GM04503 (cell line): Measurements from ENCODE around the gene RUNX2.

ENCODE experiments used
- DNase-seq: peaks from one replicate; pipeline ENCODE4 v3.0.0-alpha.2; 2012; ENCODE audit warnings: low read depth

Gene RUNX2

DNA sequence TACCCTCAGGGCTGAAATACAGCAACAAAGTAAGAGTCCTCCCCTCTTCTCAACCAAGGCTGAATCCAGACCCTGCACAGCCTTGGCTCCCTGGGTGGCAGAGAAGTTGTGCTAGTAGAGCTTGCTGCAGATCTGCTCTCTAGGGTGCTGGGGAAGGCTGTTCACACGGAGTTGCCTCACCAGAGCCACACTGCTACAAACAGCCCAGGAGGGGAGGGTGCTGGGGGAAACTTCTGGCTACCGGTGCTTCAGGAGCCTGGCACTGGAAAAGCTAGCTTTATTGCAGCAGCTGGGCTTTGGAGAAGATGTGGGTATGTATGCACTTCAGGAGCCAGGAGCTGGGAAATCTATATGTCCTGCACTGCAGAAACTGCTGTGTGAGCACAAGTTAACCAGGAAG is 87.2 kb downstream of the RUNX2 start:
- DNase-seq = no peak

DNA sequence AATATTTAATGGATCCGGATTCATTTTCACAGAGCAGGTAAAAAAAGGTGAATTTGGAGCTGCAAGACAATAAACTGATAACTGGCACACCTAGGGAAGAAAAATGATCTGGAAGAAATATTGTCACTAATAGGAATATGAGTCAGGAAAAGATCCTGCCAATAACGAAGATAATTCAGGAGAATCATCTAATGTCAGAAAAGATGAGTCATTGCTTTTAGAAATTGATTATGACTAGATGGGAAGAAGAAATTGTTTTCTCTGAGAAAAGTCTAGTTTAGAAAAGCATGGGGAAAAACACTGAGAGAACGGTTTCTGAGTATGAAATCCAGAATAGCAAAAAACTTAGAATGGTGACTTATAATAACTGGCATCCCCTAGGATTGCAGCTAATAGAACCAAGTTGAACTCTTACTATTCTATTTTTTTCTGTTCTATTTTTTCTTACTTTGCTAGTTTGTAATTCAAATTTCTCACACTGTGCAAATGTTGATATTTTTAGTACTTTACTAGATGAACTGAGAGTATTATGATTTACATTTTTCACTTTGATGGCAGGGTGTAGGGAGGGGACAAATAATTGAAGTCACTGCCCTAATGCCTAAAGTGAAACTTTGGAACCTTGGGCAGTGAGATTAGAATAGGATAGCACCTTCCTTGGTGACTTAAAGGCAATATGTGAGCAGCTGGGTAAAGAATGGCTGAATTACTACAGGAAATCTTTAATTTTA is 87.8 kb downstream of the RUNX2 start:
- DNase-seq = no peak

DNA sequence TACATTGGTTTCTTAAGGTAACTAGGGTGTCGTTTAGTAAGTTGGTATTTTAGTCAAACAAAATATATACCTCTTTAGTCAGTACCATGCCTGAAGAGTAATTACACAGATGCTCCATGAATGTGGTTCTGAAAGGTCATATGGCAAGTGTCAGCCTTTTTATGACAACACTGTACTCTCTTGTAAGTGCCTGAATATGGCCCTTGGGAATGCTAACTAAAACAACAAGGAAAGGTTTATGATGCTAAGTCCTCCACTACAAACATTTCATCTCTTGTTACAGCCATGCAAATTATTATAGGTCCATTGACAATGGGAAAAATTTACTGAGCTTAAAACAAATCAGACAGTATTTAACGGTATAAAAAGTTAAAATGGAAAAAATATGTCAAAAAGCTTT is 88.6 kb downstream of the RUNX2 start:
- no peak for DNase-seq

DNA sequence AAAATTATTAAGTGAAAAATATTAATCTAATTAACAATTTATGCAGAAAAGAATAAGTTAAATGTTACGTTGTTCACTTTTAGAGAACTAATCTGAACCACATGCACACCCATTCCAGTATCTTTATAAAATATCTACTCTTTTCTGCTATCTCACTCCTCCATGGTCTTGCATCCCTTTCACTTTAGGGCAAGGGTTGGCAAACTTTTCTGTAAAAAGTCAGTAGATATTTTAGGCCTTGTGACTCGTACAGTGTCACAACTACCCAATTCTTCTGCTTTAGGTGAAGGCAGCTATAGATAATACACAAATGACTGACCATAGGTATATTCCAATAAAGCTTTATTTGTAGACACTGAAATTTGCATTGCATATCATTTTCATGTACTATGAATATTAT is 89.3 kb downstream of the RUNX2 start:
- no peak for DNase-seq

DNA sequence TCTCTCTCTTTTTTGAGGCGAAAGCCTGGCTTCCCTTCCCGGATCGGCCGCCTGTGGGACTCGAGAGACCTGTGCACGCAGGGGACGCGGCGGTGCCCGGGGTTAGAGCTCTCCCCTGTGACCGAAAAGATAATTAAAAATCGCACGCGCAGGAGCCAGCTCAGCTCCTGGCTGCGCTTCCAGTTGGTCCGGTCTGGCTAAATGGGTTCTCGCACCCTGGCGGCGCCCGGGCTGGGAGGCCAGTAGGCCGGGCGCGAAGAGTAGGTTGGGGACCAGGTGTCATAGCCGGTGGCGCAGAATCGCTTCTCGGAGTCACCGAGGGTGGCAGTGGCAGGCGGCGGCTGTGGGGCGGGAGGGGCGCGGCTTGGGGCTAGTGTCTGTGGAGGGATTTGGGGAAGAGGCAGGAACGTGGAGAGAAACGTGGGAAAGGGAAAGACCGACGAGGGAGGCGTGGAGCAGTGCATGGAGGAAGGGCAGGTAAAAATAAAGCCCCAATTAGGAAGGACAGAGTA is 91.5 kb downstream of the RUNX2 start:
- no peak for DNase-seq

DNA sequence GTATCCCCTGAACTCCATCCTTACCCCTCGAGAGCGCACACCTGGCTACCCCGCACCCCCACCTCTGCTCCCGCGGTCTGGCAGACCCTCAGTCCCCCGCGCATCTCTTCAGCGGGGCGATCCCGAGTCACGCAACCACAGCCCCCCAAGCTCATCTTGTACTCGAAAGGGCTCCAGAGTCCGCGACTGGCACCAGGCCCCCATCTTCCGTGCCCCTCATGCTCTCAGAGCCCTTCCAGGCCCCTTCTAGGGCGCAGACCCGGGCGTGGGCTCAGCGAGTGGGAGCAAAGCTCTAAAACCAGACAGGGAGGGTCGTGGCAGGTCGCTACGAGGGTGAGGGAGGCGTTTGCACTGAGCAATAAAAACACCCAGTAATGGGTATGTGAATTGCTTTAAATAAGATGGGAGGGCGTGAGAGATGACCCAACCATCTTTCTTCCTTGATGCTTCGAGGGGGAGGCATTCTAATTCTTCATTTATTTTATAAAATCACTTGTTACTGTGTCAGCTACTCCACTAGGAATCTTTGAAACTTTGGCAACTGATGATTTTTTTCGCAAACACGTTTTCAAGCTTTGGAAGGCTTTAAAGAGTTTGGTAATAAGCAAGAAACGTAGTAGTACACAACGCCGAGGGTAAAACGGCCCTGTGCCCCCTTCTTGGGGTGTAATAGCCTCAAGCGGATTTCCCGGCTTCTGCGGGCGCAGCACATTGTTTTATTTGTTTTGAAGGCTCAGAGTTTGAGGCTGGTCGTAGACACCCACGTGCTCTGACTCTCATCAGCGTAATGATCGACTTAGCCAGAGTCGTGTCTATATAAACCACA is 92.2 kb downstream of the RUNX2 start:
- DNase-seq = no peak

DNA sequence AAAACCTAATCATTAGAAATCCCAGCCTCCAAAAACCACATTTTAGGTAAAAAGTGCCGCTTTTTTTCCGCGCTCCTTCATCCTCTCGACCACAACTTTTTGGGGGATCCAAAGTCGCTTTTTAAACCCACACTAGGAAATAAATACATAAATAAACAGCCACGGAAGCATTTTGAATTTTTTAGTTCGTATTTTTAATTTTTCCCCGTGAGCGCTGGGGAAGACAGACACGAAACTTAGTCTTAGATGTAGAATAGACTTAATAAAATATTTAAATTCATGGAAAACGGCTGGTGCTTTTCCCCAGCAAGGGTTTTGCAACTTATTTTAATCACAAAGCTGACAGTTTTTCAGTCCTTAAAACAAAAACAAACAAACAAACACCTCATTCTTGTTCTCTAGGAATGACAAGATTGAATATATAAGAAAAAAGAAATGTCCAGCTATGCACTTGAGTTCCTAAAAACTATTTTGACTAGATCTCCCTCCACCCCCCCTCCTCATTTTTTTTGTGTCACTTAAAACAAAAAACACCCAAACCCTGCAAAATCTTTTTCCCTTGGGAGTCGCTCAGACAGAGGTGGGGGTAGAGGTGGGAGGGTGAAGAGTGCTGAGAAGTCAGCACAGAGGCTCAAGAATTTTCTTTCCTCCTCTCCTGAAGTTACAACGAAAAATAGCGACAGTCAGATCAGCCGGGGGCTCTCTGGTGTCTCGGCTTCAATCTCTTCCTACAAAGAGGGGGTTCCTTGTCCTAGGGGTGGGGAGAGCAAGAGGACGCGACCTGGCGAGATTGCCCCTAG is 93.0 kb downstream of the RUNX2 start:
- no peak for DNase-seq

DNA sequence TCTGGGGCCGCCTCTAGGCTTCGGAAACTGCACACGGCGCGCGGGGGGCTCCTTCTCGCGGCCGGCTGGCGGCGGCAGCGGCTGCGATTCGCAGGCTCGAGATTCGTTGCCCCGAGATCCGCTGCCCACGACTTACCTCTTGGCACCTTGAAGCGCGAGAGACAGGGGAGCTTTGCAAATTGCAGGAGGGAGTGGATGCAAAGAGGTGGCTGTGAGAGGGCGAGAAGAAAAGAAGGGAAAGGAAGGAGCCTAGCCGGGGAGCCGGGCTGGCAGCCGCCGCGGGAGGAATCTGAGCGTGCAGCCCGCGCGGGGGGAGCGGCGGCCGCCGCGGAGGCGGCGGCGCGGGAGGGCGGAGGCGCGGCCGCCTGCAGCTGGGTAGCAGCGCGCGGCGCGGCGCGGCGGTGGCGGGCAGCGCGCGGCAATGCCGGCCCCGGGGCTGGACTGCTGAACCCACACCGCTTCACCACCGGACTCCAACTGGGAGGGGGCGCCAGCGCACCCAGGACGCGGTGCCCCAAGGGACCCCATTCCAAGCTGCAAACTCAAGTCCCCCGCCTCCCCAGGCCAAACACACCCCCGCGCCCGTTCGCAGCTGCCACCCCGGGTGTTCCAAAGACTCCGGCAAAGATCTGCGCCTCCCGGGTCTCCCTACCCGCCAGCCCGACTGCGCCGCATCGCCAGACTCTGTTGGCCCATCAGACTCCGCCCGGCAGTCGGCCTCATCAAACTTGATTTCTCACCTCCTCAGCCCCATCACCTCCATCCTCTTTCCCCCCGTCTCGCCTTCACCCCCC is 93.8 kb downstream of the RUNX2 start:
- no peak for DNase-seq

DNA sequence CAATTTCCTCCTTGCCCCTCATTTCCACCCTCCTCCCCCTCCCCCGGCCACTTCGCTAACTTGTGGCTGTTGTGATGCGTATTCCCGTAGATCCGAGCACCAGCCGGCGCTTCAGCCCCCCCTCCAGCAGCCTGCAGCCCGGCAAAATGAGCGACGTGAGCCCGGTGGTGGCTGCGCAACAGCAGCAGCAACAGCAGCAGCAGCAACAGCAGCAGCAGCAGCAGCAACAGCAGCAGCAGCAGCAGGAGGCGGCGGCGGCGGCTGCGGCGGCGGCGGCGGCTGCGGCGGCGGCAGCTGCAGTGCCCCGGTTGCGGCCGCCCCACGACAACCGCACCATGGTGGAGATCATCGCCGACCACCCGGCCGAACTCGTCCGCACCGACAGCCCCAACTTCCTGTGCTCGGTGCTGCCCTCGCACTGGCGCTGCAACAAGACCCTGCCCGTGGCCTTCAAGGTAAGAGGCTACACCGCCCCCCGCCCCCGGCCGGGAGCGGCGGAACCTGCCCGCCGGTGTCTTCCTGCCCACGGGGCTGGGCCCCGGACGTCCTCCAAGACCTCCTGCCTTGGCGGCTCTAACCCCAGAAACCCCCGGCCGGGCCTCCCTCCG is 94.5 kb downstream of the RUNX2 start:
- DNase-seq = no peak

DNA sequence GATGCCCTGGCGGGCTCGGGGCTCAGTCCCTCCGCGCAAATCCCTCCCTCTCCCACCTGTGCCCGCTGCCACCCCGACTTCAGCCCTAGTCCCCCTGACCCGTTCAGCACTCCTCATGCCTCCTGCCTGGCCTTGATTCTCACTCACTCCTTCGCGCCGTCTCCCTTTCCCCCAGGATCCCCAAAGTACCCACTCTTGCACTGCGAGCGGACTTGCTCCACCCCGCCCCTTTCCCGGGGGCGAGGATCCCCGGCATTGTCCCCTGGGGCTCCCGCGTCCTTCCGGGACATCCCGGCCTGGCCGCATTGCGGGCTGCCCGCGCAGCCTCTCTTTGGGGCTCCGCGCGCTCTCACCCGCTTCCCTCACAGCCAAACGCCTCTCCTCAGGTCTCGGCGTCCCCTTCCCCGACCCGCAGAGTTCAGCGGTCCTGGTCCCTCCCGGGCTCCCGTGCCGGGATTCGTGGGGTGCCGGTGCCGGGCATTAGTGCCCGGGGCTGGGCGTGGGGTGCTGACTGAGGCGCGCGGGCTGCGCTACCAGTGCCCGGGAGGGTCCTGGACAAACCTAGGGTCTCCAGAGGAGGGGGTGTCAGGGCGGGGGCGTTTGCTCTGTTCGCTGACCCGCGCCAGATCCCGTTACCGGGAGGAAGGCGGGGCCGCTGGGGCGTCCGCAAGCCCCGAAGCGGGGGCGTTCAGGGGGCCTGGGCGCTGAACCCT is 95.1 kb downstream of the RUNX2 start:
- no peak for DNase-seq

DNA sequence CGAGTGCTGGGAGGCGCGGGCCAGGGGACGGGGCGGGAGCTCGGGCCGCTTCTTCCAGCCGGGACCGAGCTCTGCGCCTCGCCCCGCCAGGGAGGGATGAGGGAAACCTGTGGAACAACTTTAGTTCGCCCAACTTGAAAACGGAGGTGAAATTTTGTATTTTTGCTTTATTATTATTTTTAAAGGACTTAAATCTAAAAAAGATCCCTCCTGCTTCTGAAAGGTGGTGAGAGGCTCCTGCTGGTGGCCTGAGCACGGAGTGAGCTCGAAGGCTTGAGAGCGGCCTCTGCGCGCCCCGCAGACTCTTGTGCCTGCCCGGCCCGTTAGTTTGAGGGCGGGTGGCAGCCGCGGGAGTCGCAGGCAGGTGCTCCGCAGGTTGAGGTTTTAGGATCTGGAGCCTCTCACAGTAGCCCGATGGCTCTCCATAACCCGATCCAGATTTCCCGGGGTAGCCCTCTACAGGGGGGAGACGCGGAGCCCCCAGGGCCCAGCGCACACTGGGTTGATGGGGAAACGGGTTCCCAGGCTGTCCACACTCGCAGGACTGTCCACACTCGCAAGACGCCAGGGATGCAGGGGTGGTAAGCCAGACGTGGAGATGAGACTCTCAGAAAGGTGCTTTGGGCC is 95.8 kb downstream of the RUNX2 start:
- DNase-seq = no peak

DNA sequence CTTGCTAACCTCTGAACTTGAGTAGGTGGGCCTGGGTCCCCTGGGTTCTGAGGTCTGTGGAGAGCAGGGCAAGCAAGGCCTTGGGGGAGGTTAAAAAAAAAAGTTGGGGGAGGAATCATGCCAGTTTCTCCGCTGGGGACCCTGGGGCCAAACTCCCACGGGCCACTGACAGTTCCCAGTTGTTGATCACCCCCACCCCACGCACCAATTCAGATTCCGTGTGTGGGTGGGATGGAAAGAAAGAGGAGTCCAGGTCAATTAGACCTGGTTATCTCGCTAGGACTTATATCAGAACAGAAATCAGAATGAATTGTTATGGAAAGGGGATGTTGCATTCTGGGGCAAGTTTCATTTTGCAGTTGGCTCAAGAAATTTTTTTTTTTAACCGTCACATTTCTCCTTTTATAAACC is 96.3 kb downstream of the RUNX2 start:
- no peak for DNase-seq

DNA sequence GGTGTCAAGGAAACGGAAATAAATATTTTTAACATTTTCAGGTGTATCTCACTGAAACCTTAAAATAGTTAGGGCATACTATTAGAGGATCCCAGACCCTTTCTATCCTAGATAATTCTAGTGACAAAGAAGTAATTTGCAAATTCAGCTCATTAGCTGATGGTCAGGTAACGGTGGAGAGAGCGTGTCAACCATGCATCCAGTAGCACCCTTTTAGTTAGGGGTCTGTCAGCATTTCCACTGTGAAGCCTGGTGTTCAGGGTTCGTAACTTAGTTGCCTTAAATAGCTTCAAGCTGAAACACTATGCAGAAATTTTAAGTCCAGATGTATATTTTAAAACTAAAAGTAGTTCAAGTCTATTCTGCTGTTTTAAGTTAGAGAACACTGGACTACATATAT is 98.1 kb downstream of the RUNX2 start:
- no peak for DNase-seq

DNA sequence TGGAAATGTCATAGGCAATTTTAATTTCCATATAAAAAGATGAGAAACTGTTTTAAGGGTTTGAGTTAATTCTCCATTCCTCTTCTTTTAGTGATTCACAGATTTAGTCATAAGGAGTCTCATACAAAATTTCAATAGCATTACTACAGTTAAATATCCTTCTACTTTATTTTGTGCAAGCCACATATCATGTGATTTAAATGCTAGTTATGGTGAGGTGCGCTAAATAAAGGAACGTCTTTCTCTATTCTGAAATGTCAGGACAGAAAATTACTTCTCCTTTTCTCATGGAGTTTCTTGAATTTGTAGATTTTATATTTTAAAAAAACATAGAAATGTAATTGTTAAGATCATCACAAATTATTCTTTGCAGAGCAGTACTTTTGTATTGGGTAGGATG is 99.6 kb downstream of the RUNX2 start:
- no peak for DNase-seq

DNA sequence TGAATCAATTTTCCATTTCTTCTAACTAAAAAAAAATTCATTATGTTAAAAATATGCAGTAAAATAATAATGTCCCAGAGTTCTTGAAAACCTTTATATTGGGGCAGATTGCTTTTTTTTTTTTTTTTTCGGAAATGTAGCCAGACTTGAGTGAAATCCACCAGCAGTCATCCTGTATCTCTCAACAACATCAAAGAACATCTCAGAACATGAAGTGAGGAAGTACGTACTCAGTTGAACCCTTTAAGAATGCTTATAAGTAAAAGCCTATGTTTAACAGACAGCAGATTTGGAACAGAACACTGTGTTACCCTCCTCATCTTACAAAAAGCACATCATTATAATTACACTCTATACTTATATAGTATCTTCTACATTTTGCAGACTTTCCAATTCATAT is 100.6 kb downstream of the RUNX2 start:
- no peak for DNase-seq

DNA sequence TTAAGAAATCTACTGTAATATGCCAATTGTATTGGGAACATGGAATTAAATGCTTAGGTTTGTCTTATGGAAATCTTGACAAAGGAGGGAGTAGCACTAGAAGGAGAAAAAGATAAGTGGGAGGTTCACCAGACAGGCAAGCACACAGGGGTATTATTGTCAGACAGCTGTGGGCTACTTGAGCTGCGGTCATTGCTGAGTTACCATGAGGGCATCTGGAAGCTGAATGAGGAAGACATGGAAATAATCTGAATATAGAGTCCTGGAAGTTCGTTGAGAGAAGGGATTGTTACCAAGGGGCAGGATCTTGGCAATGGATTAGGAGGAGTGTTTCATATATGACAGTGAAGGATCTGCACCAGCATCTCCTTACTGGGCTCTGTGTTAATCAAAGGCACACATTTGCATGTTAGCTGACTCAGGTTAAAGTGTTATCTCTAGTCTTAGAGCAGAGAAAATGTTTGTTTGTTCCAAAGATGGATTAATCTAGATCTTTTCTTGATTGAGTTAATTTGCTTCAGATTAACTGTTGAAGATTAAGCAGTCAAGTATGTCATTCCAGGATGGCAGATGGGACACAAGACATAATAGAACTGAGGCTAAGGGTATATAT is 102.6 kb downstream of the RUNX2 start:
- no peak for DNase-seq

DNA sequence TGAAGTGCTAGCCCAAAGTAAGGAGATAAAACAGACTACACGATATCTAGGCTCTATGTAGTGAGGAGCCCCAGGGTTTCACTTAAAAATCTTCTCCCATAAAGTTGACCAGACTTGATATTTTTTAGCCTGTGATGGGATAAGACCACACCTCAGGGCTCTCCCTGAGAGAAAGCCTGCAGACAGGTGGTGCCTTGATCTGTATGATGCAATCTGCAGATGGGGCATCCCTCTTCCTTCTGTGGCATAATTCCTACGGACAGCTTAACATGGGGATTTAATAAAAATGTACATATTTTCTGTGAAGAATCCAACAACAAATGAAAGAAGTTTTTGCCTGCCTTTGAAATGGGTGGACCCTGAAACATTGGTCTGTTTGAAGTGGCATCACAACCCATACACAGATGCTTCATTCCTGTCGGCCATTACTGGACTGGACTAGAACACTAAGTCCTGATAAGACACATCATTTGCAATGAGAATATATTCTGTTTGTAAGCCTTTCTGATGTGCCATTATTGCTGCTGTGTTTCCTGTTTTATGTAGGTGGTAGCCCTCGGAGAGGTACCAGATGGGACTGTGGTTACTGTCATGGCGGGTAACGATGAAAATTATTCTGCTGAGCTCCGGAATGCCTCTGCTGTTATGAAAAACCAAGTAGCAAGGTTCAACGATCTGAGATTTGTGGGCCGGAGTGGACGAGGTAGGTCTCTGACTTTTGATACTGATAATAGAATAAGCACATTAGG is 103.4 kb downstream of the RUNX2 start:
- no peak for DNase-seq

DNA sequence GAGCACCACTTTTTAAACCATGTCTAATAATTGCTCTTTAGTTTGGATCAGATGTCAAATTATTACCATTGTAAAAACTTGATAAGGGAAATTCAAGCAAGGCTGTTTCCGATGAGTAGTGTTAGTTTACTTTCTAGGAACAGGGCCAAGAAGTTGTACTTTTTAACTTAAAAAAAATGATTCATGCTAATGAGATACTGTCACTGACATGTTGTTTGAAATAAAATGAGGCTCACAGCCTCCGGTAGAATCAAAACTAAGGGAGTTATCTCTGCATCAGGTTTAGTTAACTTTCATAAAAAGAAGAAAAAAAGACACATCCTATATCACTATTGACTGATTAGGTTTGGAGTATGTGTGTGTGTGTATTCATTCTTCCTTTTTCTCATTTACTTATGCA is 104.8 kb downstream of the RUNX2 start:
- DNase-seq = no peak
